HG02970 (cell line): ENCODE measurements around the gene RPL3.
"Not testable (repeated sequence)": the region's sequence is repeated elsewhere in the genome, so short reads cannot be mapped to it uniquely, and the experiment has no call there.

Experiments used
- ATAC-seq: cut with Tn5 transposase; IDR thresholded peaks from one replicate; pipeline ENCODE4 v1.9.1; 2021; ENCODE audit warnings: mild to moderate bottlenecking, moderate library complexity, moderate number of reproducible peaks; ENCODE audit not compliant: unreplicated experiment, low FRiP score

Gene RPL3

GRCh38 chr22:39319284-39320022, at the start of gene RPL3:
RPL3 (minus strand) TSS chr22:39319623; CDS start chr22:39319597, 26 bp downstream.
- ATAC-seq = peak; percentile 86

GRCh38 chr22:39369186-39369585, 49.8 kb upstream of the RPL3 start:
- no peak for ATAC-seq

- no peak for ATAC-seq
Measured at GRCh38 chr22:39368461-39368911, 49.1 kb upstream of the RPL3 start.

- no peak for ATAC-seq
Measured at GRCh38 chr22:39367035-39367434, 47.6 kb upstream of the RPL3 start.

GRCh38 chr22:39365492-39365780, 46.0 kb upstream of the RPL3 start:
- ATAC-seq = no peak

GRCh38 chr22:39364714-39365491, 45.5 kb upstream of the RPL3 start:
- ATAC-seq = no peak

GRCh38 chr22:39363751-39364515, 44.5 kb upstream of the RPL3 start:
- no peak for ATAC-seq

- no peak for ATAC-seq
Measured at GRCh38 chr22:39362932-39363331, 43.5 kb upstream of the RPL3 start.

GRCh38 chr22:39362271-39362670, 42.8 kb upstream of the RPL3 start:
- ATAC-seq = no peak

GRCh38 chr22:39361496-39361895, 42.1 kb upstream of the RPL3 start:
- no peak for ATAC-seq

- no peak for ATAC-seq
Measured at GRCh38 chr22:39360674-39361413, 41.4 kb upstream of the RPL3 start.

GRCh38 chr22:39360242-39360641, 40.8 kb upstream of the RPL3 start:
- no peak for ATAC-seq

- no peak for ATAC-seq
Measured at GRCh38 chr22:39359659-39360195, 40.3 kb upstream of the RPL3 start.

GRCh38 chr22:39358197-39358596, 38.8 kb upstream of the RPL3 start:
- ATAC-seq = not testable (repeated sequence)

GRCh38 chr22:39357110-39358108, 38.0 kb upstream of the RPL3 start:
- not testable (repeated sequence) for ATAC-seq

GRCh38 chr22:39356464-39356863, 37.0 kb upstream of the RPL3 start:
- no peak for ATAC-seq

- ATAC-seq = not testable (repeated sequence)
Measured at GRCh38 chr22:39355805-39356204, 36.4 kb upstream of the RPL3 start.

- ATAC-seq = no peak
Measured at GRCh38 chr22:39355080-39355479, 35.7 kb upstream of the RPL3 start.

- no peak for ATAC-seq
Measured at GRCh38 chr22:39353346-39353745, 33.9 kb upstream of the RPL3 start.
